ENCODE measurements around the gene TRIM5. TPM values are rescaled to one million over a fixed set of nuclear protein-coding genes. Genes with fewer than 3 reads are reported as not detected.
"Not testable (repeated sequence)": the region's sequence is repeated elsewhere in the genome, so short reads cannot be mapped to it uniquely, and the experiment has no call there.

The TRIM5 gene
- total RNA-seq, 1 experiment from 2014 or later: 21.5 TPM

- peaks cover 18 to 23% of the 10 kb centered on the region in 2 experiments for H3K4me1 Mint-ChIP-seq
- not testable (repeated sequence) for H3K23me2 ChIP-seq (ENCODE audit: insufficient read length, low read depth, low read length, poor library complexity, severe bottlenecking); H4K20me1 ChIP-seq (ENCODE audit: control insufficient read depth, insufficient read depth, insufficient read length); H2BK5ac ChIP-seq (ENCODE audit: insufficient read length, low read length); H3K27ac Mint-ChIP-seq; H3K56ac ChIP-seq (ENCODE audit: insufficient read length, low read depth, low read length); H2AK5ac ChIP-seq (ENCODE audit: insufficient read length, low read length); H3K4me2 ChIP-seq (ENCODE audit: insufficient read depth, insufficient read length, low read length); H2BK120ac ChIP-seq (ENCODE audit: low read depth, low read length, poor library complexity, severe bottlenecking); H3K79me2 ChIP-seq (ENCODE audit: insufficient read depth, low read length); H4K91ac ChIP-seq (ENCODE audit: insufficient read length, low read depth, low read length); H4K8ac ChIP-seq (replicated peaks; ENCODE audit: insufficient read length, low read depth, low read length); H3K27me3 Mint-ChIP-seq (ENCODE audit: low read depth); H3K9me3 ChIP-seq (ENCODE audit: control insufficient read depth, low read depth, low read length); H2BK15ac ChIP-seq (ENCODE audit: low read depth, low read length); H2BK12ac ChIP-seq (ENCODE audit: insufficient read length, low read depth, low read length); H3K9ac ChIP-seq (ENCODE audit: extremely low read depth, insufficient read length, low read length); H3K23ac ChIP-seq (ENCODE audit: insufficient read length, low read depth, low read length); H3K14ac ChIP-seq (ENCODE audit: insufficient read depth, low read length); H3K27ac ChIP-seq (ENCODE audit: insufficient read length, low read depth, low read length); H3K4ac ChIP-seq (ENCODE audit: low read depth, low read length); H3K4me3 Mint-ChIP-seq; DNase-seq; H3T11ph ChIP-seq (ENCODE audit: low read length); H3K79me1 ChIP-seq (ENCODE audit: insufficient read depth, low read depth, low read length, poor library complexity, severe bottlenecking); H4K5ac ChIP-seq (ENCODE audit: insufficient read length, low read depth, low read length); H3K27me3 ChIP-seq (ENCODE audit: insufficient read depth, low read length); H3K18ac ChIP-seq (ENCODE audit: insufficient read length, low read depth, low read length); H2BK20ac ChIP-seq (ENCODE audit: low read depth, low read length, poor library complexity, severe bottlenecking); H2AFZ ChIP-seq (ENCODE audit: low read length); H3K4me1 ChIP-seq (ENCODE audit: insufficient read depth, low read length)
- H3K9me3 Mint-ChIP-seq: peaks cover 7 to 10% of the 10 kb centered on the region in 2 experiments
- no CpG with 5 or more reads among the region's 33 CpGs for WGBS (ENCODE audit: extremely low coverage, insufficient read length, low lambda C conversion rate)
- peaks cover 27 to 42% (median 35%) of the 10 kb centered on the region in 3 experiments for H3K36me3 Mint-ChIP-seq (ENCODE audit: insufficient read depth in 1 of 3, low read depth in 3 of 3)
These were observed 1.9 kb downstream of the TRIM5 start for GRCh38 chr11:5682890-5683441.
